Measurements from ENCODE around the gene MSANTD7.

- TF ChIP-seq POLR2AphosphoS5 (IDR thresholded peaks at IDR 0.05; ENCODE audit: low read depth) (no peak), CTCF (IDR thresholded peaks at IDR 0.05; ENCODE audit: insufficient read depth, low read length) (no peak), REST (IDR thresholded peaks at IDR 0.05; ENCODE audit: insufficient replicate concordance, low read depth) (no peak), SPI1 (IDR thresholded peaks at IDR 0.05; ENCODE audit: borderline replicate concordance, low read depth) (no peak)
Observed at GRCh38 chr10:14838582-14839304, 637 bp downstream of the MSANTD7 start.
